ENCODE measurements around the gene HABP2. TPM values are rescaled to one million over a fixed set of nuclear protein-coding genes. Genes with fewer than 3 reads are reported as not detected.

The HABP2 gene
- total RNA-seq, 6 experiments from 2014 or later: 162 to 705 (median 372) TPM

DNA sequence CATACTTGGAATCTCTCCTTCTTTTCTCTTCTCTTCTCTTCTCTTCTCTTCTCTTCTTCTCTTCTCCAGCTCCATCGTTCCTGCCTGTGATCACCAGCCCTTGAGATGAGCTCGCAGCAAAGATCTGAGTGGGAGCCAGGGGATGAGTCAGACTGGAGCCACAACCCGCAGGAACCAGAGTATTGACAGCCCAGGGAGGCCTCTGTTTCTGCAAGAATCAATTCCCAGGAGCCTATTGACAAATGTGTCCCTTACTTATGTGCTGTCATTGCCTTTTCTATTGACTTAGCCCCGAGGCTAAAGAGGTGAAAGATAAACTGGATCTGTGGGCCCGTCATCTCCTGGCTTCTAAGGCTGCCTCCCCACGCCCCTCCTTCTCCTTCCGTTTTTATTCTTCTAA is 13.1 kb upstream of the HABP2 start:
- ATAC-seq (peak; percentile 40 to 65 (median 54)), DNase-seq (peak in 1 of 3 donors; percentile 73)
- H3K4me1 ChIP-seq: peaks cover 0 to 41% (median 20%) of the 10 kb centered on the region in 4 donors
- intact Hi-C loops (cut with DNase I): no loop called here
- no peaks in the 10 kb centered on the region for H3K36me3 ChIP-seq
- peak overlapping the region; percentile 45 to 77 (median 61) for H3K27ac ChIP-seq
- no peaks in the 10 kb centered on the region for H3K27me3 ChIP-seq
- WGBS (ENCODE audit: insufficient coverage, low coverage, low lambda C conversion rate, missing lambda C conversion rate): 23% methylated on average over 7 of the region's 7 CpGs
- H3K9me3 ChIP-seq: no peaks in the 10 kb centered on the region
- no peak overlapping the region for H3K4me3 ChIP-seq
- TF ChIP-seq POLR2A (IDR thresholded peaks at IDR 0.05): no peak
- TF ChIP-seq, protein P1, sequence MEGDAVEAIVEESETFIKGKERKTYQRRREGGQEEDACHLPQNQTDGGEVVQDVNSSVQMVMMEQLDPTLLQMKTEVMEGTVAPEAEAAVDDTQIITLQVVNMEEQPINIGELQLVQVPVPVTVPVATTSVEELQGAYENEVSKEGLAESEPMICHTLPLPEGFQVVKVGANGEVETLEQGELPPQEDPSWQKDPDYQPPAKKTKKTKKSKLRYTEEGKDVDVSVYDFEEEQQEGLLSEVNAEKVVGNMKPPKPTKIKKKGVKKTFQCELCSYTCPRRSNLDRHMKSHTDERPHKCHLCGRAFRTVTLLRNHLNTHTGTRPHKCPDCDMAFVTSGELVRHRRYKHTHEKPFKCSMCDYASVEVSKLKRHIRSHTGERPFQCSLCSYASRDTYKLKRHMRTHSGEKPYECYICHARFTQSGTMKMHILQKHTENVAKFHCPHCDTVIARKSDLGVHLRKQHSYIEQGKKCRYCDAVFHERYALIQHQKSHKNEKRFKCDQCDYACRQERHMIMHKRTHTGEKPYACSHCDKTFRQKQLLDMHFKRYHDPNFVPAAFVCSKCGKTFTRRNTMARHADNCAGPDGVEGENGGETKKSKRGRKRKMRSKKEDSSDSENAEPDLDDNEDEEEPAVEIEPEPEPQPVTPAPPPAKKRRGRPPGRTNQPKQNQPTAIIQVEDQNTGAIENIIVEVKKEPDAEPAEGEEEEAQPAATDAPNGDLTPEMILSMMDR (IDR thresholded peaks at IDR 0.05): no peak

DNA sequence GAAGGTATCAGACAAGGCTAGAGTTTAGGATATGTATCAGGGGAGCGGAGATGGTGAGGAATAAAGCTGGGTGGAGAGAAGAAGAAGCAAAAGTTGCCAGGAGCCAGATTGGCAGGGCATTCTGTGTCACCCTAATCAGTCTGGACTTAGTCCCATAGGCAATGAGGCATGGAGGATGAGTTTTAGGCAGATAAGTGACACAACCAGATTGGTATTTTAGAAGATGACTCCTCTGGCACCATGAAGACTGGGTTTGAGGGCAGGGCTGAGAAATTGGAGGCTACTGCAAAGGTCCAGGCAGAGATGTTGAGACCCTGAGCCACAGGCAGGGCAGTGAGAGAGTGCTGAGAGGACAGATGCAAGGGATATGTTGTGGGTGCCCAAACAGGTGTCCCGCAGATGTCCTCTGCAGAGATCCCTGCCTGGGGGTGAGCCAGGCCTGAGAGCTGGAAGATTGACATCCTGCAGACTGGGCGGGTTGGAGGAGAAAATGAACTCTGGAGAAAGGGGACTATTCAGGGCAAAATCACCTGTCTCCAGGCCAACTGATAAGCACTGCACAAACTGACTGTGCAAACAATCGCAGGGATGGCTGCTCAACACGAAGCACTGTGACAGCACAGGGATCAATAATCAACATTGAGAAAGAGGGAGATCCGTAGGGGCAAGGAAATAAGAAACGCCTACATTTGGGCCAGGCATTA is 11.9 kb upstream of the HABP2 start:
- no peaks in the 10 kb centered on the region for H3K9me3 ChIP-seq
- H3K36me3 ChIP-seq: no peaks in the 10 kb centered on the region
- H3K27ac ChIP-seq: peak overlapping the region; percentile 45 to 77 (median 61)
- WGBS (ENCODE audit: insufficient coverage, low coverage, low lambda C conversion rate, missing lambda C conversion rate): 36% methylated on average over 7 of the region's 7 CpGs
- TF ChIP-seq, protein P1 (IDR thresholded peaks at IDR 0.05): no peak
- no peak for TF ChIP-seq POLR2A (IDR thresholded peaks at IDR 0.05)
- H3K27me3 ChIP-seq: no peaks in the 10 kb centered on the region
- intact Hi-C loops (cut with DNase I): no loop called here
- ATAC-seq: peak; percentile 68 to 89 (median 82)
- H3K4me3 ChIP-seq: no peak overlapping the region
- H3K4me1 ChIP-seq: peaks cover 0 to 48% (median 20%) of the 10 kb centered on the region in 4 donors
- DNase-seq: peak; percentile 75 to 92 (median 86)

DNA sequence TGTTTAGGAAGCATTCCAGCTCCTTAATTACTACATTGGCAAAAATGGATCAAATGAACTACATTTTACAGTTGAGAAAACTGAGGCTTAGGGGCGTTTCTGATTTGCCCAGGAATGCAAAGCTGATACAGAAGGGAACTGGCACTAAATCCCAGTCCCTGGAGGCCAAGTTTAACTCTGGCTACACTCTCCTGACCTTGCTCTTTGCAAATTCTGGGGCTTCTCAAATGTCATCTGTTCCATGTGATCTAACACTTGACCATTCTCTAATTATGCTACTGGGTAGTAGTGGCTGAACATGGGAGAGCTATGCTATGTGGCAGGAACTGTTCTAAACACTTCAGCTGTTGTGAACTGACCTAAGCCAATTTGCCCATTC is 11.3 kb upstream of the HABP2 start:
- Histone ChIP-seq H3K4me1 (peaks cover 0 to 53% (median 20%) of the 10 kb centered on the region in 4 donors), H3K27ac (peak overlapping the region; percentile 45 to 77 (median 61)), H3K9me3 (no peaks in the 10 kb centered on the region), H3K36me3 (no peaks in the 10 kb centered on the region), H3K4me3 (no peak overlapping the region), H3K27me3 (no peaks in the 10 kb centered on the region)
- intact Hi-C loops (cut with DNase I): no loop called here
- DNase-seq: peak in 1 of 3 donors; percentile 70
- peak; percentile 8 to 62 (median 58) for ATAC-seq
- 14% methylated on average over 1 of the region's 1 CpG for WGBS (ENCODE audit: insufficient coverage, low coverage, low lambda C conversion rate, missing lambda C conversion rate)
- no peak for TF ChIP-seq POLR2A (IDR thresholded peaks at IDR 0.05)
- TF ChIP-seq, protein P1 (IDR thresholded peaks at IDR 0.05): no peak

DNA sequence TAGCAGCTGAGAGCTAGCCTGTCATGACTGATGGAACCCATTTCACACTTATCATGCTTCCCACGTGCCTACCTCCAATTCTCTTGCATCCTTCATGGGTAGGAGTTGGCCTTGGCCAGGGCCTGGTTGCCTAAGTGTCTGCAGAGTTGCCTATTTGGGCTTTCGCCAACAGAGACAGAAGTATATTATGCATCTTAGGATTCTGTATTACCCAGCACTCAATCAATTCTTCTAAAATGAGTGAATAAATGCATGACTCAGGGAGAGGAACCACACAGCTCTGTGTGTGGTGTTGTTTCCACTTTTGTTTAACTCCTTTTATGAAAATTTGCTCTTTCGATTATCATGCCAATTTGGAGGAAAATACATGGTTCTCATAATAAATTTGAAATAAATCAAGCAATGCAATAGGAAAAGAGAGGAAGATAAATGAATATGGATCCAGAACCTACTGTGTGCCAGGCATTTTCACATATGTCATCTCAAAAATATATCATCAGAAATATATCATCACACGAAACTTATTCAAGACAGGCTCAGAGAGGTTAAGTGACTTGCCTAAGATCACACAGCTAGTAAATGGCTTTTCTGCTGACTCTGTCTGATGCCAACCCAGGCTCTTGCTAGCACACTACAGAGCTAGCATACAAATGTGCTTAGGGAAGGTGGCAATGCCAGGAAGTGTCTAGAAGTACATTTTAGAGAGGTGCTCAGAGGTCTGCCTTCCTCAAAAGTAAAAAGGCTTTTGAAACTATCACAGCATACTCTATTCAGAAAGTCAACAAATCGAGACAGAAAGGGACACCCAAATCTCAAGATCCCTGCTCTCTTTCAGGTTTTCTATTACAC is 9.5 kb upstream of the HABP2 start:
- intact Hi-C loops (cut with DNase I): no loop called here
- peaks cover 0 to 71% (median 20%) of the 10 kb centered on the region in 4 donors for H3K4me1 ChIP-seq
- WGBS (ENCODE audit: insufficient coverage, low coverage, low lambda C conversion rate, missing lambda C conversion rate): 86% methylated on average over 4 of the region's 5 CpGs
- TF ChIP-seq, protein P1 (IDR thresholded peaks at IDR 0.05): no peak
- no peak for TF ChIP-seq POLR2A (IDR thresholded peaks at IDR 0.05)
- H3K27me3 ChIP-seq: no peaks in the 10 kb centered on the region
- H3K27ac ChIP-seq: peak overlapping the region in 1 of 3 donors; percentile 77
- H3K36me3 ChIP-seq: no peaks in the 10 kb centered on the region
- no peak overlapping the region for H3K4me3 ChIP-seq
- no peaks in the 10 kb centered on the region for H3K9me3 ChIP-seq
- ATAC-seq (no peak), DNase-seq (no peak)
